Right lobe of liver (tissue), 6 donors: Measurements from ENCODE around the gene TJP3. TPM values are rescaled to one million over a fixed set of nuclear protein-coding genes. Genes with fewer than 3 reads are reported as not detected.

Experiments used
- ATAC-seq, 4 donors: fragments of 200-7000 bp; cut with Tn5 transposase; one replicate each; pipeline ENCODE4 v1.9.1; 2020; ENCODE audit warnings: mild to moderate bottlenecking in 4 of 4, moderate library complexity in 4 of 4
- DNase-seq, 3 donors: peaks; one replicate each; pipeline ENCODE4 v3.0.0-alpha.2; 2020
- H3K27ac ChIP-seq, 3 donors: fragments of 200-600 bp; one replicate each; pipeline ENCODE4 v1.8.0; 2022
- H3K27me3 ChIP-seq, 2 donors: fragments of 200-600 bp; one replicate each; pipeline ENCODE4 v1.8.0; 2022
- H3K36me3 ChIP-seq, 4 donors: fragments of 200-600 bp; sonication (generic) in 1 of 4; one replicate each; pipeline versions ENCODE4 v1.5.1 to v1.8.0; 2017 to 2022; ENCODE audit warnings: control low read depth in 1 of 4
- H3K4me1 ChIP-seq, 4 donors: fragments of 200-600 bp; sonication (generic) in 1 of 4; one replicate each; pipeline versions ENCODE4 v1.5.1 to v1.8.0; 2017 to 2022; ENCODE audit warnings: control low read depth in 1 of 4
- H3K4me3 ChIP-seq, 3 donors: fragments of 200-600 bp; one replicate each; pipeline ENCODE4 v1.8.0; 2022
- H3K9me3 ChIP-seq, 4 donors: fragments of 200-600 bp; sonication (generic) in 1 of 4; one replicate each; pipeline versions ENCODE4 v1.5.1 to v1.8.0; 2017 to 2022; ENCODE audit warnings: control low read depth in 1 of 4
- CTCF ChIP-seq, 4 donors: fragments of 200-600 bp in 3 of 4; fragments of 450-650 bp in 1 of 4; IDR thresholded peaks; one replicate each; pipeline versions ENCODE4 v1.5.1 to v1.8.0; 2016 to 2022; ENCODE audit warnings: antibody characterized with exemption in 4 of 4, mild to moderate bottlenecking in 2 of 4
- POLR2A ChIP-seq: fragments of 450-650 bp; IDR thresholded peaks from one replicate; pipeline ENCODE4 v1.6.1; 2017; ENCODE audit warnings: antibody characterized with exemption, mild to moderate bottlenecking
- WGBS: methylation state at CpG from one replicate; pipeline ENCODE4 v1.1.6; 2018; ENCODE audit warnings: low coverage, low lambda C conversion rate; ENCODE audit not compliant: insufficient coverage; ENCODE audit errors: missing lambda C conversion rate; 5-methylcytosine and 5-hydroxymethylcytosine counted together
- intact Hi-C, 2 donors: fragments of 100-400 bp; cut with DNase I; formaldehyde crosslinking; loops; one replicate each; pipeline versions ENCODE4 v1.11.2 to v1.14.1; 2022
- total RNA-seq, 6 experiments: library from RNA; depleted of rRNA in 2 of 6; stranded (reverse); fragments of >200 nt in 2 of 6; fragmentation: NEBNext Ultra II Directional in 3 of 6; extraction: Animal tissue kit (Norgen Biotek cat#: 25700) in 3 of 6; gene quantifications; one replicate each; pipeline versions ENCODE4 v1.1.0 to v1.2.4, GENCODE V29; 2016 to 2023
- donor health status: DM: no; HTN: yes; CAD: no.
- donor health status: DM: no; HTN: no; CAD: no.
- donor health status: DM: no; HTN: no; CAD: no.
- donor health status: DM: no; HTN: yes; CAD: no.
- donor health status: DM: no; HTN: yes; CAD: no.

Gene TJP3
- total RNA-seq, 6 experiments from 2014 or later: 7.9 to 27.0 (median 16.5) TPM

DNA sequence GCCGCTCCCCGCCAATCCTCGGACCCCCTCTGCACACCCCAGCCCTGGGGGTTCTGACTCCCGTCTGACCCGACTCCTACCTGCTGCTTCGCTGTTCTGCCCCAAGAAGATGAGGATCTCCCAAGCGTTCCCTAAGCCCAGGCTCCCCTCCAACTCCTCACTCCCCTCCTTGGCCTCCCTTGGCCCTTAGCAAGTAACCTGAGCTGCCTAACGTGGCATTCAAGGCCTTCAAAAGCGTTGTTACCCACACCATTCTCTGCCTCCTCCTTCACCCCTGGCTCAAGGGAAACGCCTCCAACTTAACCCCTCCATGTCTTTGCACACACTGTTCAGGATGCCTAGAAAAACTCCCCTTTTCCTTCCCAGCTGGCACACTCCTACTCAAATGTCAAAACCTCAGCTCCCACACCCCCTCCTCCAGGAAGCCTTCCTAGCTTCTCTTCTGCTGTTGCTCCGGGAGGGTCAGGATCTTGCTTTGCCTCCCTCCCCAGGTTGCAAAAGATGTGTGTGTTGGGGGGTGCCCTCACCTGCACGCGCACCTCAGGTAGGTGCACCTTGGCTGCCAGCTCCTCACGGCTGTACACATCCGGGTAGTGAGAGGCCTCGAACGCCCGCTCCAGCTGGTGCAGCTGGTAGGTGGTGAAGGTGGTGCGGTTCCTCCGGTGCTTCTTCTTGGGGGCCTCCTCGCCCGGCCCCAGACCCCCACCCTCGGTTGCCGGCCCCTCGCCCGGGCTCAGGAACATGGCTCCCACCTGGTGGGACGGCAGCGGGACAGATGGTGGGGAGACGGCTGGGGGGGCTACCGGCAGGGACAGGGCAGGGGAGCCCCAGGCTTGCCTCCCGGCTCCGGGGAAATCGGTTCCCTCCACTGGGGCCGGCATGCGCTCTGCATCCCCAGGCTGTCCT, 63.1 kb downstream of the TJP3 start:
- DNase-seq (no peak), ATAC-seq (no peak)
- Histone ChIP-seq H3K27me3 (no peaks in the 10 kb centered on the region), H3K27ac (no peak overlapping the region), H3K36me3 (peaks cover 0 to 11% (median 0%) of the 10 kb centered on the region in 4 donors), H3K9me3 (no peaks in the 10 kb centered on the region), H3K4me3 (no peak overlapping the region), H3K4me1 (no peaks in the 10 kb centered on the region)
- intact Hi-C loops: no loop called here
- 65% methylated on average over 4 of the region's 35 CpGs for WGBS
- TF ChIP-seq CTCF (IDR thresholded peaks at IDR 0.05) (no peak), POLR2A (no peak)

DNA sequence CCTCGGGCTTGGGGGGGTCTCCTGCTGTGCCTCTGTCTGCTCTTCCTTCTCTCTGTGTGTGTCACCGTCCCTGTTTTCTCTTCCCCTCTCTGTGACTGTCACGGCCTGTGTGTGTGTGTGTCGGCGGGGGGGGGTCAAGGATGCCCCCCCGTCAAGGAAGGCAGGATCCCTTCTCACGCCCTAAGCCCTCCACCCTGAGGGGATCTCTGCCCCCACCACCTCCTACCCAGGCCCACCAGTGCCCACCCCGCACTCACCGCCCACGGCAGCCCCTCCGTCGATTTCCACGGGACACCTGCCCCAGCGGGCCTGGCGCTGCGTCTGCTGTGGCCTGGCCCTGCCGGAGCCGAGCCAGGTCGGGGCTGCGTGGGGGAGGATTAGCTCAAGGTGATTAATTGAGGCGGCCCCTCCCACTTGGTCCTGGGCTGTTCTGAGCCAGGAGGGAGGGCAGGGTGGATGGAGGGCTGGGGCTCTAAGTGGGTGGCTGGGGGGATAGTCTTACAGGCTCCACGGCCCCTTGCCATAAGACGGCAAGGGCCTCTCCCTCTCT, 63.8 kb downstream of the TJP3 start, which contains the start of gene RAX2:
Gene RAX2, minus strand, starts transcription at position 323 of the 550 bp plus-strand sequence. CDS start 486 bp downstream, outside the sequence.
- Histone ChIP-seq H3K4me1 (no peaks in the 10 kb centered on the region), H3K27me3 (no peaks in the 10 kb centered on the region), H3K4me3 (no peak within 1 kb of the TSS), H3K36me3 (peaks cover 0 to 10% (median 0%) of the 10 kb centered on the region in 4 donors), H3K9me3 (no peaks in the 10 kb centered on the region), H3K27ac (no peak within 1 kb of the TSS)
- 69% methylated on average over 14 of the region's 23 CpGs for WGBS
- ATAC-seq: no peak
- intact Hi-C loops: no loop called here
- no peak for TF ChIP-seq CTCF (IDR thresholded peaks at IDR 0.05)
- no peak for TF ChIP-seq POLR2A
- DNase-seq: no peak

DNA sequence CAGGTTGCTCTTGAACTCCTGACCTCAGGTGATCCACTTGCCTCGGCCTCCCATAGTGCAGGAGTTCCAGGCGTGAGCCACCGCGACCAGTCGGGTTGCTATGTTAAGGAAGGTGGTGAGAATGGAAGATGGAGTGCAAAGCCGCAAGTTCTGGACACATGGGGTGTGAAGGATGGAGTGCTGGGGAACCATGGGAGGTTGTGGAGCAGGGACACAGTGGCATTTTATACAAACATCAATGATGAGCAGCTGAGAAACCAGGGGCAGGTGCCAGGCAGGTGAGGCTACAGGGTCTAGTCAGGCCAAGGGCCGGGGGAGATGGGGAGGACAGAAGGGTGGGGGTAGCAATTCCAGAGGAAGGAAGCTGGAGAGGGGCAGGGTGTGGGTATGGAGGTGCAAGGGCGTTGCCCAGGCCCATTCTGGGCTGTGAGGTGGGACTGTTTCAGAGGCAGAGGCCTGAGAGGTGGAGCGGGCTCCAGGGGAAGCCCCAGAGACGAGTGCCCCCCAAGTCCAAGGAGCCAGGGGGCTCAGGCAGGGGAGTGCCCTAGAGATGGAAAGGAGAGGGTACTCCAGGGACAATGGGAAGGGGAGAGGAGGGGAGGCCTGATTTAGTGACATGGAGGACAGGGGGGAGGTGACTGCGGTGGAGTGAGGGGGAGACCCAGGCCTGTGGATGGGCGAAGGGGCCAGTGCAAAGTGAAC, 65.8 kb downstream of the TJP3 start:
- H3K4me3 ChIP-seq: no peak overlapping the region
- DNase-seq (no peak), ATAC-seq (no peak)
- H3K27me3 ChIP-seq: no peaks in the 10 kb centered on the region
- 71% methylated on average over 12 of the region's 12 CpGs for WGBS
- H3K36me3 ChIP-seq: no peaks in the 10 kb centered on the region
- no peak for TF ChIP-seq POLR2A
- H3K27ac ChIP-seq: no peak overlapping the region
- H3K4me1 ChIP-seq: no peaks in the 10 kb centered on the region
- H3K9me3 ChIP-seq: no peaks in the 10 kb centered on the region
- intact Hi-C loops: no loop called here

DNA sequence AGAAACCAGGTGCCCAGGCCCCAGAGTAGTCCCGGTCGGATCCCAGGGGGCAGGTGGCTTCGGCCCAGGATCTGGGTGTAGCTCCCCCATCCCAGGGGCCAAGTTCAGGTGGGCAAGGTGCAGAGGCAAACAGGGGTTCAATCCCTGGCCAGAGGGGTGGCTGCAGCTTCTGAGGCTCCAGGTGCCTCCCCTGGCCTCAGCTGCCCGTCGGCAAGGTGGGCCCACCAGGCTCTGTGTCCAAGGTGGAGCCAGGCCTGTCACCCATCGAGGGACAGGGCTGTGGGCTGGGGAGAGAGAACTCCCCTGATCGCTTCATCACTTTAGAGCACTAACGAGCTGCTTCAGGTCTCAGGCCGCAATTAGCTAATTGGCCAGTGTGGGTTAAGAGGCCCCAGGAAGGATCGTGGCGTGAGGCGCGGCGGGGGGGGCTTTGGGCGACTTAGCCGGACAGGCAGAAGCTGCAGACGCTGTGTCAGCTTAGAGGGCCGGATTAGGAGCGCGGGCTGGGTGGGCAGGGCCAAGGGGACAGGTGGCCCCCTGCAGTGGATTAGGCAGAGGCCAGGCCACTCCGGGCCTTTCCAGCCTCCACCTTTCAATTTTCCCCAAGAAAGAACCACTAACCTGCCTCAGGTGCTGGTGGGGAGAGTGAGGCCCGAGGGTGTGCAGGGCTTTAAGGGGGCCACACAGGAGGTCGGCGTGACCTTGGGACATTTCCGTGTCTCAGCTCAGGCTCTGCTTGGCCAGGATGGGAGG, 66.6 kb downstream of the TJP3 start:
- Histone ChIP-seq H3K27me3 (no peaks in the 10 kb centered on the region), H3K4me3 (no peak overlapping the region), H3K9me3 (no peaks in the 10 kb centered on the region), H3K4me1 (no peaks in the 10 kb centered on the region), H3K27ac (no peak overlapping the region), H3K36me3 (no peaks in the 10 kb centered on the region)
- TF ChIP-seq CTCF (IDR thresholded peaks at IDR 0.05): no peak
- no peak for TF ChIP-seq POLR2A
- WGBS: 30% methylated on average over 2 of the region's 25 CpGs
- ATAC-seq (no peak), DNase-seq (no peak)
- intact Hi-C loops: no loop called here
